Adrenal gland (tissue), 12 donors: Measurements from ENCODE around the gene PACS1. TPM values are rescaled to one million over a fixed set of nuclear protein-coding genes. Genes with fewer than 3 reads are reported as not detected.

Experiments
- DNase-seq, 7 donors: peaks; one replicate each; pipeline ENCODE4 v3.0.0-alpha.2; 2019 to 2020
- H3K27ac ChIP-seq, 5 donors: fragments of 200-600 bp; sonication (generic) in 4 of 5; 1 replicate in 3 of 5; 2 replicates in 2 of 5; pipeline versions ENCODE4 v1.5.1 to v1.8.0; 2016 to 2020; ENCODE audit warnings: mild to moderate bottlenecking in 1 of 5
- H3K27me3 ChIP-seq: fragments of 200-600 bp; 2 replicates; pipeline ENCODE4 v1.8.0; 2021
- H3K36me3 ChIP-seq, 2 donors: fragments of 200-600 bp; replicated peaks in 1 of 2; 1 replicate in 1 of 2; 2 replicates in 1 of 2; pipeline versions ENCODE4 v1.5.1 to v1.8.0; 2018 to 2022
- H3K4me1 ChIP-seq, 2 donors: fragments of 200-600 bp; replicated peaks in 1 of 2; 1 replicate in 1 of 2; 2 replicates in 1 of 2; pipeline versions ENCODE4 v1.5.1 to v1.8.0; 2018 to 2021
- H3K4me3 ChIP-seq, 4 donors: fragments of 200-600 bp; sonication (generic) in 3 of 4; one replicate each; pipeline ENCODE4 v1.5.1; 2016 to 2018
- H3K9me3 ChIP-seq, 3 donors: fragments of 200-600 bp; sonication (generic) in 1 of 3; replicated peaks in 1 of 3; 1 replicate in 2 of 3; 2 replicates in 1 of 3; pipeline versions ENCODE4 v1.5.1 to v1.8.0; 2016 to 2021
- POLR2A ChIP-seq, 2 donors: fragments of 450-650 bp; IDR thresholded peaks; one replicate each; pipeline ENCODE4 v1.6.1; 2017; ENCODE audit warnings: antibody characterized with exemption in 2 of 2, mild to moderate bottlenecking in 2 of 2, moderate library complexity in 1 of 2
- WGBS, 4 donors: extraction: QIAGEN DNeasy Blood & Tissue Kit in 2 of 4; methylation state at CpG; one replicate each; pipeline versions ENCODE4 v1.1.5 to v1.1.7; 2013 to 2017; 5-methylcytosine and 5-hydroxymethylcytosine counted together
- intact Hi-C, 2 donors: fragments of 100-400 bp; cut with DNase I; formaldehyde crosslinking; loops; one replicate each; pipeline versions ENCODE4 v1.14.1 to v1.15.0; 2022 to 2023
- polyA plus RNA-seq, 3 donors: library from polyadenylated mRNA; stranded (reverse); fragments of 200-250 nt in 2 of 3; fragments of 350-450 nt in 1 of 3; fragmentation: Illumina TruSeq in 1 of 3; extraction: RNeasy Lipid Tissue Mini Kit (QIAGEN cat#74804) in 1 of 3; gene quantifications; one replicate each; pipeline ENCODE4 v1.2.3, GENCODE V29; 2013 to 2014
- total RNA-seq, 9 donors: library from RNA; depleted of rRNA in 4 of 9; stranded (reverse); fragments of >200 nt in 4 of 9; fragments of 120-200 nt in 1 of 9; fragmentation: NEBNext Ultra II Directional in 1 of 9; extraction: Animal tissue kit (Norgen Biotek cat#: 25700) in 1 of 9; gene quantifications; one replicate each; pipeline versions ENCODE4 v1.1.0 to v1.2.4, GENCODE V29; 2013 to 2023
- TF ChIP-seq, protein P1 (sequence below), 6 experiments: fragments of 450-650 bp in 4 of 6; fragments of 200-600 bp in 2 of 6; sonication (generic) in 1 of 6; IDR thresholded peaks; 1 replicate in 5 of 6; 2 replicates in 1 of 6; pipeline versions ENCODE4 v1.5.1 to v1.8.0; 2016 to 2021; ENCODE audit warnings: antibody characterized with exemption in 6 of 6, mild to moderate bottlenecking in 2 of 6, moderate library complexity in 1 of 6
- donor health status: healthy with polysubstance abuse.
- donor health status: Bipolar disorder and iron deficiency.
- donor health status: DM: yes; HTN: yes; CAD: no.
- donor health status: DM: no; HTN: no; CAD: no.
- donor health status: DM: no; HTN: no; CAD: no.
- donor health status: DM: yes; HTN: yes; CAD: no.

PACS1 gene
- total and polyA plus RNA-seq, 12 donors = 21.1 to 60.5 (median 38.2) TPM

- Histone ChIP-seq H3K9me3 (no peaks in the 10 kb centered on the region), H3K36me3 (no peaks in the 10 kb centered on the region), H3K27me3 (no peaks in the 10 kb centered on the region), H3K4me1 (peaks cover 23 to 35% of the 10 kb centered on the region in 2 donors), H3K4me3 (no peak overlapping the region), H3K27ac (peak overlapping the region in 3 of 5 donors; percentile 11 to 44 (median 28))
- intact Hi-C loops = no loop called here
- no peak for DNase-seq
- no peak for TF ChIP-seq POLR2A (IDR thresholded peaks at IDR 0.05)
- TF ChIP-seq, protein P1, sequence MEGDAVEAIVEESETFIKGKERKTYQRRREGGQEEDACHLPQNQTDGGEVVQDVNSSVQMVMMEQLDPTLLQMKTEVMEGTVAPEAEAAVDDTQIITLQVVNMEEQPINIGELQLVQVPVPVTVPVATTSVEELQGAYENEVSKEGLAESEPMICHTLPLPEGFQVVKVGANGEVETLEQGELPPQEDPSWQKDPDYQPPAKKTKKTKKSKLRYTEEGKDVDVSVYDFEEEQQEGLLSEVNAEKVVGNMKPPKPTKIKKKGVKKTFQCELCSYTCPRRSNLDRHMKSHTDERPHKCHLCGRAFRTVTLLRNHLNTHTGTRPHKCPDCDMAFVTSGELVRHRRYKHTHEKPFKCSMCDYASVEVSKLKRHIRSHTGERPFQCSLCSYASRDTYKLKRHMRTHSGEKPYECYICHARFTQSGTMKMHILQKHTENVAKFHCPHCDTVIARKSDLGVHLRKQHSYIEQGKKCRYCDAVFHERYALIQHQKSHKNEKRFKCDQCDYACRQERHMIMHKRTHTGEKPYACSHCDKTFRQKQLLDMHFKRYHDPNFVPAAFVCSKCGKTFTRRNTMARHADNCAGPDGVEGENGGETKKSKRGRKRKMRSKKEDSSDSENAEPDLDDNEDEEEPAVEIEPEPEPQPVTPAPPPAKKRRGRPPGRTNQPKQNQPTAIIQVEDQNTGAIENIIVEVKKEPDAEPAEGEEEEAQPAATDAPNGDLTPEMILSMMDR (IDR thresholded peaks at IDR 0.05) = no peak
- 82 to 96% (median 91%) methylated on average over 2 to 3 of the region's 3 CpGs for WGBS, 4 donors
These were observed 54.5 kb downstream of the PACS1 start for GRCh38 chr11:66124564-66124963.

DNA sequence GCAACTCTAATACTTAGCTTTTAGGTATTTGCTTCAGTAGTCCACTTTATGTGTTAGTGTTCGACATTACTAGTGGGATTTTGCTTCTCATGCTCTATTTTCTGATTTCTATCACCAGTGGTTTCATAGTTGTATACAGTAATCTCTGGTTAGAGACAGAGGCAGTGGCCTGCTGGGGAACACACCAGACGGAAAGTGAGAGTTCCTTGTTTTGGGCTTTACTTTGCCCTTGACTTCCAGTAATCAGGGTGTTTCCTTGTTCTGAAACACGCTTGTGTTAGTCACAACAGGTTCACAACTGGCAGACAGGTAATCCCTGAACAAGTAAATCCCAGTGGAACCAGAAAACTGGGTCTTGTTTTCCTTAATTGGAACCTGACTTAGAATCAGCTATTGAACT is 56.0 kb downstream of the PACS1 start:
- TF ChIP-seq, protein P1 (IDR thresholded peaks at IDR 0.05) = no peak
- no peak for TF ChIP-seq POLR2A (IDR thresholded peaks at IDR 0.05)
- peak overlapping the region in 2 of 5 donors; percentile 68 to 76 for H3K27ac ChIP-seq

DNA sequence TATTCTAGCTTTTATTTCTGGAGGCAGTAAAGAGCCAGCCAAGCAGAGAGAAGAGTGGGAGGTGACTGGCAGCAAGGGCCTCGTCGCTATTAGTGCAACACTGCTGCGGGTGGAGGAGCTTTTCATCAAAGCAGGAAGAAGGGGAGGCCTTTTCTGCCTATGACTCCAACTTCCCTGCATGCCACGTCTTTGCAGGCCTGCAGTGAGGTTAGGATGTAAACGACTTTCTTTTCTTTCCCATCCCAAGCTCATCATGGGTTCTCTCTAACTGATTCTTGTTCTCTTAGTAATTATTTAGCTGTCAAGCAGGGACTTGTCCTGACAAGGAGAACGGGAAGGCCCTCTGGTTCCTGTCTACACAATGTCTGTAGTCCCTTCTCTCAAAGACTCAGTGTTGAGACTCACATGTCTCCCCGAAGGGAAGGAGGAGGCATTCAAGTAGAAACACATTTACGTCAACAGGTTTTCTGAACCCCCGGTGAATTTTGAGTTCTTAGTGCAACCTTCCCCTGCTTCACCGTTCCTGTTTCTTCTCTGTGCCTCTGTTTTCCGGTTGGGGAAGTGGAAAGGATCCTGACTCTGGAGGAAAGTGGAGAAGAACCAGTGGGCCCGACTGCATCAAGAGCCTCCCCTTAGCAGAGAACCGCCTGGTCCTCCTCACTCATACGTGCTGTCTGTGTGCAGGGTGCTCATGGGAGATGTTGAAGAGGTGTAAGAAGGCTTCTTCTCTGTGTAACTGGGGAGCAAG is 56.9 kb downstream of the PACS1 start:
- DNase-seq = peak in 5 of 7 donors; percentile 31 to 59 (median 49)
- Histone ChIP-seq H3K4me3 (no peak overlapping the region), H3K27me3 (no peaks in the 10 kb centered on the region), H3K9me3 (no peaks in the 10 kb centered on the region), H3K36me3 (no peaks in the 10 kb centered on the region), H3K27ac (peak overlapping the region in 3 of 5 donors; percentile 10 to 76 (median 68)), H3K4me1 (peaks cover 12 to 26% of the 10 kb centered on the region in 2 donors)
- intact Hi-C loops = no loop called here
- TF ChIP-seq, protein P1 (IDR thresholded peaks at IDR 0.05) = no peak
- TF ChIP-seq POLR2A (IDR thresholded peaks at IDR 0.05) = no peak
- WGBS, 4 donors = 46 to 52% (median 48%) methylated on average over 14 of the region's 14 CpGs

More for the DNA sequence above, 56.0 kb downstream of the PACS1 start:
- peaks cover 12 to 26% of the 10 kb centered on the region in 2 donors for H3K4me1 ChIP-seq
- no peaks in the 10 kb centered on the region for H3K27me3 ChIP-seq
- H3K36me3 ChIP-seq = no peaks in the 10 kb centered on the region
- H3K9me3 ChIP-seq = no peaks in the 10 kb centered on the region
- WGBS, 4 donors = 54 to 61% (median 58%) methylated on average over 3 of the region's 3 CpGs
- no peak overlapping the region for H3K4me3 ChIP-seq
- intact Hi-C loops = no loop called here
- no peak for DNase-seq

DNA sequence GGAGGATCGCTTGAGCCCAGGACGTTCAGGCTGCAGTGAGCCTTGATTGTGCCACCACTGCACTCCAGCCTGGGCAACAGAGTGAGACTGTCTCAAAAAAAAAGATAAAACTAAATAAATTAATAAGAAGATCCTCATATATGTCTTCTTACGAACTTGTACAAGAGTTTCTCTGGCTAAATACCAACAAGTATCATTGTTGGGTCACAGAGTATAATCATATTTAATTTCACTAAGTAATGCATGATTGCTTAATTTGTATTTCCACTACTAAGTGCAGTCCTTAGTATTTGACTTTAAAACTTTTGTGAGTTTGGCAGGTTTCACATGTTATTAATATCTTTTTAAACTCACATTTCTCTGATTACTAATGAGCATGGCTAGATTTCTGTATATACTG is 60.9 kb downstream of the PACS1 start:
- DNase-seq = no peak
- intact Hi-C loops = loop anchor here in 1 of 2 donors (2.0 kb wide), 1 partner anchor 60 kb away; the partner anchor contains the start of gene PACS1
- TF ChIP-seq, protein P1 (IDR thresholded peaks at IDR 0.05) = no peak
- TF ChIP-seq POLR2A (IDR thresholded peaks at IDR 0.05) = no peak
- no peaks in the 10 kb centered on the region for H3K36me3 ChIP-seq
- no peaks in the 10 kb centered on the region for H3K27me3 ChIP-seq
- no peaks in the 10 kb centered on the region for H3K9me3 ChIP-seq
- no peak overlapping the region for H3K4me3 ChIP-seq
- H3K27ac ChIP-seq = no peak overlapping the region
- peaks cover 12 to 15% of the 10 kb centered on the region in 2 donors for H3K4me1 ChIP-seq
- 72 to 87% (median 77%) methylated on average over 3 of the region's 3 CpGs for WGBS, 4 donors
